HG03378 (cell line): Measurements from ENCODE around the gene HINT3.
"Not testable (repeated sequence)": the region's sequence is repeated elsewhere in the genome, so short reads cannot be mapped to it uniquely, and the experiment has no call there.

Experiments
- ATAC-seq: cut with Tn5 transposase; IDR thresholded peaks from one replicate; pipeline ENCODE4 v1.9.1; 2021; ENCODE audit warnings: mild to moderate bottlenecking, moderate library complexity; ENCODE audit not compliant: unreplicated experiment

Gene HINT3

GRCh38 chr6:125939026-125939425, 17.5 kb upstream of the HINT3 start:
- no peak for ATAC-seq

- ATAC-seq = no peak
These were observed 16.8 kb upstream of the HINT3 start for GRCh38 chr6:125939791-125940190.

- no peak for ATAC-seq
These were observed 16.1 kb upstream of the HINT3 start for GRCh38 chr6:125940247-125941041.

- ATAC-seq = no peak
These were observed 13.7 kb upstream of the HINT3 start for GRCh38 chr6:125942672-125943527.

GRCh38 chr6:125943528-125944433, 12.8 kb upstream of the HINT3 start:
- no peak for ATAC-seq

GRCh38 chr6:125944434-125944816, 12.1 kb upstream of the HINT3 start:
- ATAC-seq = no peak

- ATAC-seq = no peak
These were observed 11.7 kb upstream of the HINT3 start for GRCh38 chr6:125944896-125945295.

GRCh38 chr6:125945378-125946141, 11.0 kb upstream of the HINT3 start:
- ATAC-seq = no peak

GRCh38 chr6:125947615-125948014, 9.0 kb upstream of the HINT3 start:
- no peak for ATAC-seq

- no peak for ATAC-seq
These were observed 8.1 kb upstream of the HINT3 start for GRCh38 chr6:125948455-125948854.

GRCh38 chr6:125949069-125949468, 7.5 kb upstream of the HINT3 start:
- no peak for ATAC-seq

GRCh38 chr6:125950293-125950692, 6.3 kb upstream of the HINT3 start:
- ATAC-seq = no peak

- not testable (repeated sequence) for ATAC-seq
These were observed 5.9 kb upstream of the HINT3 start for GRCh38 chr6:125950716-125951115.

- no peak for ATAC-seq
These were observed 5.2 kb upstream of the HINT3 start for GRCh38 chr6:125951323-125951722.

- ATAC-seq = no peak
These were observed 3.6 kb upstream of the HINT3 start for GRCh38 chr6:125952764-125953501.

- ATAC-seq = no peak
These were observed 3.1 kb upstream of the HINT3 start for GRCh38 chr6:125953502-125953875.

GRCh38 chr6:125954735-125955339, 1.7 kb upstream of the HINT3 start:
- ATAC-seq = no peak

GRCh38 chr6:125955973-125956372, 597 bp upstream of the HINT3 start:
- no peak for ATAC-seq

- no peak for ATAC-seq
These were observed 772 bp downstream of the HINT3 start for GRCh38 chr6:125957391-125957693.
